Limb (tissue), 2 donors: Measurements from ENCODE around the gene PLEKHH1.
A peak's percentile ranks its signal among the peaks of the same experiment; 100 is the strongest.

ENCODE experiments used
- DNase-seq, 2 donors: peaks; one replicate each; pipeline ENCODE4 v3.0.0-alpha.2; 2016; ENCODE audit errors: extremely low spot score in 2 of 2

The PLEKHH1 gene

DNA sequence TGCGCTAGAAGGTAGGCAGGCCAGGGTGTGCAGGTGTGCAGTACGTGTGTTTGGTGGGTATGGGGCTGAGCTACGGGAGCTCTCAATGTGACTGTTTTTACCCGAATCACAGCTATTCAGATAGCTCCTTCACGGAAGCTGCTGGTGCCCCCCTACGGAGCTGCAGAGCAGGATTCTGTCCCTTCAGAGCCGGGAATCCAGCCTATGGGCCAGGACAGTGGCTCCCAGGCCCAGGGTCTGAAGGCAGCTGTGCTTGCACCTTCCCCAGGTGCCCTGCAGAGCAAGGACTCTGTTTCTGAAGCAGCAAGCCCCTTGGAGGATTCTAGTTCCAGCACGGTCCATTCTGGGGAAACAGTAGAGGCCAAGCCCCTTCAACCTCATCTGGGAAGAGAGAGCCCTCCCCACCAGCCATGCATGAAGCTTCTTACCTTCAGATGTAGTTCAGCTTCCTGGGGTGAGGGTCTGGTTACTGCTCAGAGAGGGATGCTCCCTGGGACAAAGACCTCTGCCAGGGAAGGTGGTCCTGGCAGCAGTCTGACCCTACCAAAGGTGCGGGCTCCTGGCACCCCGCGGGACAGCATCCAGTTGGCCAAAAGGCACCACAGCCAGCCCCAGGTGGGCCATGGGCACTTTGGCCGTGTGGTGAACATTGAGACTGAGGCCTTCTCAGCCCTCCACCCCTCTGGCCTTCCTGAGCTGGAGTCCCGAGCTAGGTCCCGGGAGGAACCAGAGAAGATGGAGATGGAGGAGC lies 29.1 kb downstream of the PLEKHH1 start:
- no peak for DNase-seq

DNA sequence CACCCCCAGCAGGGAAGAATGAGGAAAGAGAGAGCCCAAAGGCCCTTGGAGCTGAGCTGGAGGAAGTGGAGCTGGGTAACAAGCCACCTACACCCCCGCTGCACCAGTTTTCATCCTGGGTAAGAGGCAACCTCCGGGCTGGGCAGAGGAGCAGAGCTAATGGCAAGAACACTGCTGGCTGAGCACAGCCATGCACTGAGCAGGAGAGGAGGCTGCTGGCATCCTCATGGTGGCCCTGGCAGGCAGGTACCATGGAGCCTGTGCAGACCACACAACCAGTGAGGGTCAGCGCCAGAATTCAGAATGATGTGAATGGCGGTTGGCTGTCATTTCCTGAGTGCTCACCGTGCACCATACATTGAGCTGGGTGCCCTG lies 29.7 kb downstream of the PLEKHH1 start:
- DNase-seq = no peak

DNA sequence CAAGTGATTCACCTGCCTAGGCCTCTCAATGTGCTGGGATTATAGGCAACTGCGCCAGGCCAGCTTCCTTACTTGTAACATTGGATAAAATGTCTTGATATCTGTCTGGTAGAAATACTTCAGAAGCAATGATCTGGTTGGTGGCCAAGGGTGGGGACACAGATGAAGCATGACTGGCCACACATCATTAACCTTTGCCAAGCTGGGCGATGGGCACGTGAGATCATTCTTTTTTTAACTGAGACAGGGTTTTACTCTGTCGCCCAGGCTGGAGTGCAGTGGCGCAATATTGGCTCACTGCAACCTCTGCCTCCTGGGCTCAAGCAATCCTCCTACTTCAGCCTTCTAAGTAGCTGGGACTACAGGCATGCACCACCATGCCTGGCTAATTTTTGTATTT lies 31.1 kb downstream of the PLEKHH1 start:
- DNase-seq = no peak

DNA sequence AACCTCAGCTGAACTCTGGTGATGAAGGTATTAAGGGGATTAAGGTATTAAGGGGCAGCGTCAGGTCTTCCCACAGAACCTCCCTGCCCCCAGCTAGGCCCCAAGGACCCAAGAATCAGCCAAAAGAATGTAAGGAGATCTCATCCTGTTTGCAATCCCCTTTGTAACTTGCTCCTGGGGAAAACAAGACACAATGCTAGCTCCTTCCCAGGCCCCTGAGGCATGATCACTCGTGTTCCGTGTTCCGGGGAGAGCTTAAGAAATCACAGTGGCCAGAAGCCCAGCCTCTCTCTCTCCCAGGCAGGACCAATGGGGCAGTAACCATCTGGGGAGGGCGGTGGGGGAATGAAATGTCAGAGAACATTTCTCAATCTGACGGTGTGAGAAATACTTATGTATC lies 33.8 kb downstream of the PLEKHH1 start:
- DNase-seq = no peak

DNA sequence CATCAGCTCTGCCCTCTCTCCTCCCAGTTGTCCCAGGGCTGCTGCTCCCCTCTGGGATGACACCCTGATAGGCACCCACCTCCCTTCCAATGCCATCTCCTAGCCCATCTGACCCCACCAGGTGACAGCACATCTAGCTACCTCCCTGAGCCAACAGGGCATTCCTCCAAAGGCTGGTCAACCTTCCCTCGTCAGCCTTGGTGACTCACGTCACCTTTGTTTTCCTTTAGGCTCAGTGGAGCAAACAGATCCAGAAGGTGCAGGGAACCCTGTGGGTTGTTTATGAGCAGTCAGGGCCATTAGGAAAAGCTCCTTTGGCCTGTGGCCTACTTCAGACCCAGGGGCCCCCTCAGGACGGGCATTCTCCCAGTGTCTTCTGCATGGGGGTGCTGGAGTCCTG lies 34.6 kb downstream of the PLEKHH1 start:
- no peak for DNase-seq

DNA sequence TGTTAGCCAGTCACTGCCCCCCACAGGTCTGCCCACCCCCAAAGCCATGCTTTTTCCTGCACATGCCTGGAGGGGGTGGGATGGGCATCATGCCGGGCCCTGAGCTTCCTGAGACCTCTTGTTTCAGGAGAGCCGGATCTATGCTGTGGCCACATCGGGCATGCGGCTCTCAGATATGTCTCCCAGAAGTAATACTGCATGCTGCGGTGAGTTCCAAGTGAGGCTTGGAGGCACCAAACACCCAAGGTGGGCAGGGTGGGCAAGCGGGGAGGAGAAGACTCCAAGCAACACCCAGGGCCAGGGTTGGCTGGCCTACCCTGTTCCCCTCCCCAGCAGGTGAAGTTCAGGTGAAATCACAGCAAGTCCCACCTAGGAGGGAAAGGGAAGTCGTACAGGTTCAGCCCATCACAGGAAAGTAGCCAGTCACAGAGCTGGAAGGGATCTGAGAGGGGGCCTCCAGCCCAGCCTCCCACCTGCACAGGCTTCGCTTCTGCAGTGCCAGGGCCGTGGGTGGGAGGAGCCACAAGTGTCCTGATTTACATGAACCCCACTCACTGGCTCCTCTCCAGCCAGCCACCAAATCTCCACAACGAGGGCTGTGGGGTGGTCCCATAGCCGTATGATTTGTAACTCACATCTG lies 36.0 kb downstream of the PLEKHH1 start:
- DNase-seq = no peak

DNA sequence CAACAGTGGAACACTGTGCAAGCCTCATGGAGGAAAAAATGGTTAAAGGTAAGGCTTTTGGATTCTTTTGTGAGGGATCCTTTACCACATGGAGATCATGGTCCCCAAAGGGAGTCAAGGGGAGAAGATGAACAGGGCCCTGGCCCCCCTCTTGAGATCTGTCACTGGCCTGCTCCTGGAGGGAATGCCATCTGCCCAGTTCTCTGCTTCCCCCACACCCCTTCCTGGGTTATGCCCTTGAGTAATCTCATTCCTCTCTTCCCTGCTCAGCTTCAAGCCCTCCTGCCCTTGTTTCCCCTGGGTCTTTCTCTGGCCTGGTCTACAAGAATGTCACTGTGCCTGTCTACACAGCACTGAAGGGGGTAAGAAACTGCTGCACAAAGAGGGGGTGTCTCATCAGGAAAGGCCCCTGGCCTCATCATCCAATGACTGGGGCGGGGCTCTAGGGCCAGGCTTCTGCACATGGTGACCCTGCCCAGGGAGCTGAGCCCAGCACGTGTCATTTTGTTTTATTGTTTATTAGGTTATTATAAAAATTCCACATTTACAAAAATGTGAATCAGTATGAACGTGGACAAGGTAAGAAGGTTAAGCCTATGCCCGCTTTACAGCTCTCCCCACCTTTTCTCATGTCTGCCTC lies 36.7 kb downstream of the PLEKHH1 start:
- DNase-seq = no peak

DNA sequence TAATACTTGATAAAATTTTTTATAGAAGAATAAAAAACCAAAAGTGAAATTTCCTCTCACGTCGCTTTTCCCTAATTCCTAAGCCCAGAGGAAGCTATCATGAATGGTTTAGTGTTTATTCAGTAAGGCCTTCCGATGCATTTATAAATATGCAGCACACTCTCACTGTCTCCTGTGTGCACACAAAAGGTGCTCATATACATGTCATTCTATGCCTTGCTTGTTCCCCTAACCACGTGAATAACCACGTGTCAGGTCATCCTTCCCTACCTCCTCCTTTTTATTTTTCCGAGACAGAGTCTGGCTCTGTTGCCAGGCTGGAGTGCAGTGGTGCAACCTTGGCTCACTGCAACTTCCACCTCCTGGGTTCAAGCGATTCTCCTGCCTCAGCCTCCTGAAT lies 37.4 kb downstream of the PLEKHH1 start:
- no peak for DNase-seq

DNA sequence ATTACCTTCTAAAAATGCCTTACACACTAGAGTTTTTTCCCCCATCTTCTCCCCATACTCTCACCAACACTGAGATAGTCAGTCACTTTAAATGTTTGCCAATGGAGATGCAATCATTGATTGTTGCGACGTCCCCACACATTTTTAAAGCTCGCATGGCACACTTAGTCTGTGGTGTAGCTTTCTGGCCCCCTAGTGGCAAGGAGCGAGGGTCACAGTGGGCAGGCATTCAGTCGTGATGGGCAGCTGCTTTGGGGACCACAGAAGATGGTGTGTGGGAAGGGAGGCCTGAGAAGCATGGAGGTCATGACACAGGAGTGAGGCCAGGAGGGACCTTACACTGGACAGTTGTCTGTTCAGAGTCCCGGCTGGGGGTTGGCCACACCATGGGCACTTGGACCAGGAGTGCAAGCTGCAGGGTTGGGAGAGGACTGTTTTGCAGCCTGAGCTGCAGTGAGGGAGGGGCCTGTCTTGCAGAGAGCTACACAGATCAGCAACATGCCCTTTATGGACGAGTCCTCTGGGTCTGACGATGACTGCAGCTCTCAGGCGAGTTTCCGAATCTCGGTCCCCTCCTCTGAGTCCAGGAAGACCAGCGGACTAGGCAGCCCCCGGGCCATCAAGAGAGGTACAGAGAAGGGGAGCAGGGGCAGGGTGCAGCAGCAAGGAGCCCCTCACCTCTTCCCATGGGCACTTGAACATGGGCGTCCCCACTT lies 38.3 kb downstream of the PLEKHH1 start:
- DNase-seq = peak; percentile 40 to 77

DNA sequence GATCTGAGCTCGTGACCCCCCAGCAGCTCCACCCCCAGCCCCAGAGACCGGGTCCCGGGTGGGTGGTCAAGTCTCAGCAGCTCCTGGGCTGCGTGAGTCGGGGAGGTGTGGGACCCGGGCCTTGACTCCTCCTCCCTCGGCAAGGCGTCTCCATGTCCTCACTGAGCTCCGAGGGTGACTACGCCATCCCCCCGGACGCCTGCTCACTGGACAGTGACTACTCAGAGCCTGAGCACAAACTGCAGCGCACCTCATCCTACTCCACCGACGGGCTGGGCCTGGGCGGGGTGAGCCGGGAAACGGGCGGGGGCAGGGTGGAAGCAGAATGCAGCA lies 38.9 kb downstream of the PLEKHH1 start:
- DNase-seq = no peak

DNA sequence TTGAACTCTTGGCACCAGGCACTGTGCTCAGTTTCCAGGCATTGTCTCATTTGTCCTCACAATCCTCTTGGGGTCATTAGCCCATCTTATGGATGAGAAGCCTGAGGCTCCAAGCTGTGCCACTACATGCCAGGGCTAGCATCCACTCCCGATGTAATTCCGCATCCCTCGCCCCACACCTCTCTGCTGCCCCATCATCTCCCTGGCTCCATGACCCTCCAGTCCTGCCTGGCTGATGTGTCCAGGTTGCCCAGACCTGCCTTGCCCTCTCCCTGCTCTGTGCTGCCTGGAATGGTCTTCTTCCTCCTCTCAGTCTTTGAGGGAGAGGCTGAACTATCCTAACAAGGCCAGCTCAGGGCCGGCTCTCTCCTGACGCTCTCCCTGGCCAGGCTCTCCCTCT lies 39.5 kb downstream of the PLEKHH1 start:
- DNase-seq = no peak

DNA sequence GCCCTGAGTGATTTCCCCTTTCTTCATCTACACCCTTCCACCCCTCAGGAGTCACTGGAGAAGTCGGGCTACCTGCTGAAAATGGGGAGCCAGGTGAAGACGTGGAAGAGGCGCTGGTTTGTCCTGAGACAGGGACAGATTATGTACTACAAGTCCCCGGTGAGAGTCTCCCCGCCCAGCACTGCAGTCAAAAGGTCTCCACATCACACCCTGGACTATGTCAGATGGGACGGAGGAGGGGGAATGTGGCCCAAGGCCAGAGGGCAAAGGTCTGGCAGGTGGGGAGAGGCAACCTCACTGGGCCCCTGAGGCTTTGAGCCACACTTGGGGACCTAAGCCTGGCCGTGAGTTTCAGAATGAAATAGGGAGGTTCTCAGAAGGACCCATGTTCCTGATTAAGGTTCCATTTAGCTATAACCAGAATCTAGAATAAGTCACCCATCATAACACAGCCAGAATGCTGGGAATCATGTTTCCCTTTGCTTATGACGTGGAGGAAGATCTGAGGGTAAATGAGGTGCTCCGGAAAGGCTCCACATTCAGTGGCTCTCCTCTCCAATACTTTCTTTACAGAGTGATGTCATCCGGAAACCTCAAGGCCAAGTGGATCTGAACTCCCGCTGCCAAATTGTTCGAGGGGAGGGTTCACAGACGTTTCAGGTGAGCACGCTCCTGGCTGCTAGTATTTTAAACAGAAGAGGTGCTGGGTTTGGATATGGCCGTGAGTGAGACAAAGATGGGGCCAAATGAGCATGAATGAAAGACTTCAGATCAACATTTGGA lies 40.3 kb downstream of the PLEKHH1 start:
- no peak for DNase-seq

DNA sequence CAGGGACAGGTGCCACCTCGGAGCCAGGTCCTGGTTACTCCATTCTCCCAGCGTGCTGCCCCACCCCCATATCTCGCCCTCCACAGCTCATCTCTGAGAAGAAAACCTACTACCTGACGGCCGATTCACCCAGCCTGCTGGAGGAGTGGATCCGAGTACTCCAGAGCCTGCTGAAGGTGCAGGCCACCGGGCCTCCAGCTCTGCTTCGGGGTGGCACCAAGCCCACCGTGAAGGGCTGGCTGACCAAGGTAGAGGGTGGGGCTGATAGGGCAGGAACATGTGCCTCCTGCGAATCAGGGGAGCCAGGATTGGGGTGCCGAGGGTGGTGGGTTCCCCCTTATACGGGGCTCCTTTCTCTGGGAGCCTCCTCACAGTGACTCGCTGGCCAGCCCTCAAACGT lies 41.1 kb downstream of the PLEKHH1 start:
- no peak for DNase-seq

DNA sequence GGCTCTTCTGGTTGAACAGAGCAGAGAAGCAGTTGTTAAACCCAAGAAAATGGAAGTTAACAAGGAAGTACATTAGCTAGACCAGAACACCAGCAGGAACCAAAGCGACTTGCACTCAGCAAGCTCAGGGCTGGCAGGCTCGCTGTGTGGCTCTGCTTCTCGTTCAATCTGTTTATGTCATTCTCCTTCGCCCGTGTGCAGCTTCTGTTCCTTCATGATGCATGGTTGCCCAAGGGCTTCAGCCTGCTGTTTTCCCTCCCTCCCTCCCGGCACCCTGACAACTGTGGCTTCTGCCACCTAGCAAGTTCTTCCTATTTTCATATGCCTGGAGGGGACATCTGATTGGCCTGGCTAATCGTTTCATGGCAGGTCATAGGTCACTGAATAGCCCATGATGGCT lies 41.7 kb downstream of the PLEKHH1 start:
- DNase-seq = no peak

DNA sequence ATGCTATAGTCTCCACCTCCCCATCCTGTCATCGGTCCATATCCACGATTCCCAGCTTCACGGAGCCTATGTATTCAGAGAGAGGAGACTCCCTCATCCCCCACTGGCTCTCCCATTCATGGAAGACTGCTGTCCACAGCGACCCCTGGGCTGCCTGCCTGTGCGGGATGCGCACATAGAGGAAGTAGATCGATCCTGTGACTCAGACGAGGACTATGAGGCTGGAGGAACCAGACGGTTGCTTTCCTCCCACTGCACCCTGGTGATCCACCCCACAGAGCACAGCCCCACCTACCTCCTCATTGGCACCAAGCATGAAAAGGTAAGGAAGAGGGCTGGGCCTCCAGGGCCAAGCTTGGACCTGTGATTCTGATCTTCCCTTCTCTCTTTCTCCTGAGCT lies 42.6 kb downstream of the PLEKHH1 start:
- no peak for DNase-seq

DNA sequence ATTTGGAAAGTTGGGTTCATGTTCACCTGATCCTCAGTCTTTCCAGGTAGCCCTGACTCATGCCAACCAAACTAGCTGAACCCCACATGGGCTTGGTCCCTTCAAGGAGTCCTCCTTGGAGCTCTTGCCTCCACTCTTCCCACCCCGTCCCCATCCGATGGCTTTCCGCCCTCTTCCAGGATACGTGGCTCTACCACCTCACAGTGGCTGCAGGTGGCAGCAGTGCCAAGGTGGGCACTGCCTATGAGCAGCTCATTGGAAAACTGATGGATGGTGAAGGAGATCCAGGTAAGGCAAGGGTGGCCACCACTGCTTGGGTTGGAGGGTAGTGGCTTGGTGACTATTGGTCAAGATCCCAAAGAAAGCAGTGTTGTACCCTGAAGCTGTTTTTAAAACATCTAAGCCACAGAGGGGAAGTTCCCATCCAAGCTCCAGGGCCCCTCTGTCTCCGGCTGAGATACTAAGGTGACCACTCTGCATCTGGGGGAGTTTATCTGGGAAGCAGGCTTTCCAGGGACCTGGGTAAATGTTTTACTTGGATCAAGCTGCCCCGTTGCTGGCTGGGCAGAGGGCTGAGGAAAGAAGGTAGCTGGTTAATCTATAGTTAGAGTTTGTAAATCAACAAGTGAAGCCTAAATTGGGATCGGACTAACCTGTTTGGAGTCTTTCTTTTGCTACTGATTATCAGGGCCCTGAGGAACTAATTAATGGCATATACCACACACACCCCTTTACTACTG lies 43.3 kb downstream of the PLEKHH1 start:
- DNase-seq = no peak

DNA sequence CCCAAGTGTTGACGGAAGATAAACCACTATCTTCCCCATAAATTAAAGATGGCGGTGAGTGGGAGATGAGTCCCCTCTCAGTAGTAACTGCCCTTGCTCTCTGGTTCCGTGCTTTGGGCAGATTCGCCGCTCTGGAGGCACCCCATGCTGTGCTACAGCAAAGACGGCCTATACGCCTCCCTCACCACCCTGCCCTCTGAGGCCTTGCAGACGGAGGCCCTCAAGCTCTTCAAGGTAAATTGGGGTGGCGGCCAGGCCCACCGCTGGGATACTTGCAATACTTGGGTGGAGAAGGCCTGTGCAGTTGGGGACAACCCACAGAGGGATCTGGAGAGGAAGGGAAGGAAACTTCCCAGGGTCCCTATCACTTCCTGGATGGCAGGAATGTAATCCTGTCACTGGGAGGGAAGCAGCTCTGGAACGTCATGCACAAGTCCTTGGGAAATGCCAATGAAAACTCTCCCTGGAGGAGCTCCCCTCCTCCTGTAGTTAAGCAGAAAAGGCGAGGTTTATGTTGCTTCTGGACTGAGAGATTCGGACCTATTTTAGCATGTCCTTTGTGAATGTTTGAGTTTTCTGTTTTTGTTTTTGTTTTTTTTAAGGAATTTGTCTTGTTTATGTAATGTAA lies 44.2 kb downstream of the PLEKHH1 start:
- DNase-seq = no peak

DNA sequence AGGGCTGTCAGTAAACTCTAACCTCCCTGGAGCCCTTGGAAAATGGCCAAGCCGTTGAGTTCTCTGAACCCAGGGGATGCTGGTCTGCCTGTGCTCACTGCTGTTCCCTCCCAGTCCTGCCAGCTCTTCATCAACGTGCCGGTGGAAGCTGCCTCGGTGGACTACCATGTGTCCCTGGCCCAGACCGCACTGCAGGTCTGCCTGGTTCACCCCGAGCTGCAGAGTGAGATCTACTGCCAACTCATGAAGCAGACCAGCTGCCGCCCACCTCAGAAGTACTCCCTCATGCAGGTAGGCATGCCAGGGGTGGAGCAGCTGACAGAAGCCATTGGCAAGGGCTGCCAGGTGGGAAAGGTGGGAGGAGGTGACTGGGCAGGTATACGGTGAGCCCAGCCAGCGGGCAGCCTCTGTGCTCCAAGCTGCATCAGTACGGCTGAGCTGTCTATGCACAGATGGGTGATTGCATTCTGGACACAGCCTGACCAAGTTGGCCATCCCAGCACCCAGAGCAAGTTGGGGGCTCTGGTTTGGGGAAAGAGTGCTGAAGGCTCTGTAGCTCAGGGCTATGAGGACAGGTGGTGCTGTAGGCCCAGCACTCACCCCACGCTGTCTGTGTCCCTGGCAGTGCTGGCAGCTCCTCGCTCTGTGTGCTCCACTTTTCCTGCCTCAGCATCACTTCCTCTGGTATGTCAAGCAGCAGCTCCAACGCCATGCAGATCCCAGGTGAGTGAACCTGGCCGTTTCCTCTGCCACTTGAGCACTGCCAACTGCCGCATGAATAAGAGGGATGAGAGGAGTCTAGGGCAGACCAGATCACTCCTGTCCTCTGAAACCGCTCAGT lies 45.0 kb downstream of the PLEKHH1 start:
- no peak for DNase-seq

DNA sequence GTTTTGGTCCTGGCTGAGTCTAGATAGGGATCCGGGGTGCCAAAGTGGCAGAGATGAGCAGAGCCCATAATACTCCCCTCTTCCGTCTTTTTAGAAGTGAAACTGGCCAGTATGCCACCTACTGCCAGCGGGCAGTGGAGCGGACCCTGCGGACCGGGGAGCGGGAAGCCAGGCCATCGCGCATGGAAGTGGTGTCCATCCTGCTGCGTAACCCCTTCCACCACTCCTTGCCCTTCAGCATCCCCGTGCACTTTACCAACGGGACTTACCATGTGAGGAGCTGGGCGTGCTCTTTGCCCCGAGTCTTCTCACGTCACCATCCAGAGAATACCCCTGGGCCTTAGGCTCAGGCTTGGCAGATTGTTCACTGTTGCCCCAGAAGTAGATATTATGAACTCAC lies 46.0 kb downstream of the PLEKHH1 start:
- DNase-seq = no peak

DNA sequence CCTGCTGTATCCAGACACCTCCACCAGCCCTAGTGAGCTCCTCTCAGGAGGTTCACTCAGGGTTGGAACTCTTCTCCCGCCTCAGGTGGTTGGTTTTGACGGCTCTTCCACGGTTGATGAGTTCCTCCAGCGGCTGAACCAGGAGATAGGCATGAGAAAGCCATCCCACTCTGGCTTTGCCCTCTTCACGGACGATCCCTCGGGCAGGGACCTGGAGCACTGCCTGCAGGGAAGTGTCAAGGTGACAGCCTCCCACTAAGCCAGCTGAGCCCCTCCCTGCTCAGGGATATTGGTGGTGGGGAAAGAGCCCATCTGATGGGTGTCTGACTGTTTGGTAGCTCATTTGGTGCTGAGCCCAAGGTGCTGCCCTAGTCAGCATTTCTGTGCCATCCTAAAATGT lies 46.5 kb downstream of the PLEKHH1 start:
- no peak for DNase-seq
